ENCODE measurements around the gene ITSN1. TPM values are rescaled to one million over a fixed set of nuclear protein-coding genes. Genes with fewer than 3 reads are reported as not detected.

ITSN1 gene
- total and polyA plus RNA-seq, 2 of the 13 experiments (the other 11 are each of a cell fraction or from before 2014, with no cell fraction given), result 26.1 to 33.8 TPM

- Histone ChIP-seq H3K36me3 (replicated peaks in 1 of 2; ENCODE audit: control insufficient read depth in 1 of 2, insufficient read depth in 2 of 2, low read length in 2 of 2) (peaks cover 4 to 38% of the 10 kb centered on the region in 2 experiments), H3K79me2 (ENCODE audit: insufficient read depth, low read length) (no peaks in the 10 kb centered on the region), H3K4me1 (ENCODE audit: insufficient read depth, low read length) (no peaks in the 10 kb centered on the region), H3K27ac (ENCODE audit: extremely low read length, insufficient read depth, low read length) (no peak overlapping the region), H3K9ac (ENCODE audit: insufficient read depth, low read depth, low read length) (no peak overlapping the region), H3K27me3 (ENCODE audit: control insufficient read depth in 1 of 2, insufficient read depth in 2 of 2, low read length in 2 of 2) (no peaks in the 10 kb centered on the region), H2AFZ (ENCODE audit: low read length) (no peak overlapping the region), H3K4me2 (ENCODE audit: low read depth, low read length) (no peak overlapping the region), H4K20me1 (ENCODE audit: insufficient read depth, low read length) (no peaks in the 10 kb centered on the region), H3K9me3 (ENCODE audit: low read length) (no peaks in the 10 kb centered on the region), H3K4me3 (replicated peaks in 1 of 3; ENCODE audit: insufficient read depth in 1 of 3, low read depth in 2 of 3, low read length in 3 of 3) (no peak overlapping the region)
- ChIA-PET POLR2A (no interaction called here), CTCF (ENCODE audit: low intra/inter-chr PET ratio, low total read pairs) (no interaction called here)
- 96% methylated on average over 6 of the region's 7 CpGs for WGBS (ENCODE audit: low lambda C conversion rate)
- in situ Hi-C loops (cut with HindIII; ENCODE audit: extremely low pct_ligation_motif_present, low pct_unique_long_range_greater_than_20kb) (no loop called here), intact Hi-C loops (cut with micrococcal nuclease; ENCODE audit: unreplicated experiment) (no loop called here)
- BruUV-seq (replicated peaks), result no TSS peak
- ATAC-seq (no peak), DNase-seq (ENCODE audit: low spot score) (no peak), FAIRE-seq (no peak)
- TF ChIP-seq FOXA1 (IDR thresholded peaks at IDR 0.05) (no peak), FOXA1 (CRISPR knock-in tag; IDR thresholded peaks at IDR 0.05) (no peak), HNF1A (IDR thresholded peaks at IDR 0.05; ENCODE audit: low read depth) (no peak), HNF1A (CRISPR knock-in tag; IDR thresholded peaks at IDR 0.05; ENCODE audit: borderline replicate concordance) (no peak), ZNF263 (CRISPR knock-in tag; IDR thresholded peaks at IDR 0.05) (no peak), HDAC2 (CRISPR knock-in tag; IDR thresholded peaks at IDR 0.05) (no peak), PAWR (CRISPR knock-in tag; IDR thresholded peaks at IDR 0.05; ENCODE audit: borderline replicate concordance) (no peak), ZBTB14 (CRISPR knock-in tag; IDR thresholded peaks at IDR 0.05) (no peak), TBP (CRISPR knock-in tag; IDR thresholded peaks at IDR 0.05) (no peak), BRCA1 (CRISPR knock-in tag; IDR thresholded peaks at IDR 0.05) (no peak)
Observed at GRCh38 chr21:33813832-33814365, 171.6 kb downstream of the ITSN1 start.
